ENCODE data around the gene CFAP54. TPM values are rescaled to one million over a fixed set of nuclear protein-coding genes. Genes with fewer than 3 reads are reported as not detected.

CFAP54 gene
- total and polyA plus RNA-seq, 2 donors (not counting 3 experiments of a cell fraction or from before 2014, with no cell fraction given): 3.6 to 26.9 TPM

- no peaks in the 10 kb centered on the region for H4K20me1 ChIP-seq (replicated peaks; ENCODE audit: control insufficient read depth, extremely low read depth, insufficient read depth, low read length)
- POLR2A ChIA-PET: no interaction called here
- H3K4me3 ChIP-seq (replicated peaks in 1 of 3; ENCODE audit: insufficient read depth in 1 of 3, low read depth in 1 of 3, low read length in 3 of 3): no peak overlapping the region
- dilution Hi-C loops (cut with MboI; ENCODE audit: extremely low pct_ligation_motif_present, low sequenced_read_pairs) (no loop called here), intact Hi-C loops (cut with micrococcal nuclease) (no loop called here)
- H3K79me2 ChIP-seq (ENCODE audit: control insufficient read depth, insufficient read depth, low read length): no peaks in the 10 kb centered on the region
- H3K4me2 ChIP-seq (ENCODE audit: insufficient read depth, low read length): no peak overlapping the region
- TF ChIP-seq JUN (IDR thresholded peaks at IDR 0.05; ENCODE audit: borderline replicate concordance, insufficient read depth, insufficient read length, low read depth) (no peak), MYC (IDR thresholded peaks at IDR 0.05; ENCODE audit: low read depth, low read length) (no peak), GATA2 (IDR thresholded peaks at IDR 0.05; ENCODE audit: insufficient read depth, insufficient read length, low read depth, low read length) (no peak), FOS (IDR thresholded peaks at IDR 0.05; ENCODE audit: borderline replicate concordance, insufficient read depth, low read length) (no peak), POLR2AphosphoS5 (IDR thresholded peaks at IDR 0.05; ENCODE audit: insufficient read depth, low read depth, low read length) (no peak), EZH2 (IDR thresholded peaks at IDR 0.05; ENCODE audit: borderline replicate concordance, low read depth, low read length, severe bottlenecking) (no peak), POLR2A (IDR thresholded peaks at IDR 0.05; ENCODE audit: low read depth, low read length) (no peak)
- TF ChIP-seq, protein P1, sequence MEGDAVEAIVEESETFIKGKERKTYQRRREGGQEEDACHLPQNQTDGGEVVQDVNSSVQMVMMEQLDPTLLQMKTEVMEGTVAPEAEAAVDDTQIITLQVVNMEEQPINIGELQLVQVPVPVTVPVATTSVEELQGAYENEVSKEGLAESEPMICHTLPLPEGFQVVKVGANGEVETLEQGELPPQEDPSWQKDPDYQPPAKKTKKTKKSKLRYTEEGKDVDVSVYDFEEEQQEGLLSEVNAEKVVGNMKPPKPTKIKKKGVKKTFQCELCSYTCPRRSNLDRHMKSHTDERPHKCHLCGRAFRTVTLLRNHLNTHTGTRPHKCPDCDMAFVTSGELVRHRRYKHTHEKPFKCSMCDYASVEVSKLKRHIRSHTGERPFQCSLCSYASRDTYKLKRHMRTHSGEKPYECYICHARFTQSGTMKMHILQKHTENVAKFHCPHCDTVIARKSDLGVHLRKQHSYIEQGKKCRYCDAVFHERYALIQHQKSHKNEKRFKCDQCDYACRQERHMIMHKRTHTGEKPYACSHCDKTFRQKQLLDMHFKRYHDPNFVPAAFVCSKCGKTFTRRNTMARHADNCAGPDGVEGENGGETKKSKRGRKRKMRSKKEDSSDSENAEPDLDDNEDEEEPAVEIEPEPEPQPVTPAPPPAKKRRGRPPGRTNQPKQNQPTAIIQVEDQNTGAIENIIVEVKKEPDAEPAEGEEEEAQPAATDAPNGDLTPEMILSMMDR (IDR thresholded peaks at IDR 0.05; ENCODE audit: extremely low read depth in 1 of 2, insufficient read depth in 1 of 2, low read depth in 1 of 2, low read length in 2 of 2): no peak
- TF ChIP-seq, protein P2, sequence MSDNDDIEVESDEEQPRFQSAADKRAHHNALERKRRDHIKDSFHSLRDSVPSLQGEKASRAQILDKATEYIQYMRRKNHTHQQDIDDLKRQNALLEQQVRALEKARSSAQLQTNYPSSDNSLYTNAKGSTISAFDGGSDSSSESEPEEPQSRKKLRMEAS (IDR thresholded peaks at IDR 0.05; ENCODE audit: insufficient read depth, insufficient read length): no peak
- no peaks in the 10 kb centered on the region for H3K27me3 ChIP-seq (ENCODE audit: control insufficient read depth in 2 of 2, insufficient read depth in 2 of 2, low read length in 2 of 2)
- no peaks in the 10 kb centered on the region for H3K9me1 ChIP-seq (replicated peaks; ENCODE audit: control insufficient read depth, extremely low read depth, insufficient read depth, low read length)
- no peak for FAIRE-seq
- no peak overlapping the region for H3K9ac ChIP-seq (replicated peaks; ENCODE audit: extremely low read depth, insufficient read depth, low read length)
- no peak for DNase-seq (ENCODE audit: low read depth, low spot score)
- H3K4me1 ChIP-seq (ENCODE audit: control insufficient read depth, extremely low read depth, insufficient read depth, low read length): peaks cover under 1% of the 10 kb centered on the region
- CTCF ChIA-PET: no interaction called here
- no peak overlapping the region for H3K27ac ChIP-seq (ENCODE audit: insufficient read depth, low read depth, low read length)
- H2AFZ ChIP-seq (ENCODE audit: low read depth, low read length): no peak overlapping the region
- H3K9me3 ChIP-seq (replicated peaks; ENCODE audit: control insufficient read depth, insufficient read depth, low read length): no peaks in the 10 kb centered on the region
- peaks cover 3 to 5% of the 10 kb centered on the region in 2 experiments for H3K36me3 ChIP-seq (ENCODE audit: control insufficient read depth in 2 of 2, extremely low read depth in 1 of 2, insufficient read depth in 2 of 2, low read length in 2 of 2)
- no TSS peak for BruUV-seq (replicated peaks)
Observed at GRCh38 chr12:96701856-96702255, 212.5 kb downstream of the CFAP54 start.

All from endothelial cell of umbilical vein (primary cell).